Measurements from ENCODE around the gene ZNF382. TPM values are rescaled to one million over a fixed set of nuclear protein-coding genes. Genes with fewer than 3 reads are reported as not detected.

Gene ZNF382
- total and polyA plus RNA-seq, 10 of the 15 experiments (the other 5 are each of a cell fraction or from before 2014, with no cell fraction given), result 0.02 to 0.74 (median 0.55) TPM

GRCh38 chr19:36574741-36575140 lies 30.4 kb upstream of the ZNF382 start:
- DNase-seq (ENCODE audit: low read depth, low spot score), result no peak
- H3K9me3 ChIP-seq (replicated peaks; ENCODE audit: control insufficient read depth, insufficient read depth, low read length), result peaks cover 9% of the 10 kb centered on the region
- RAD21 ChIA-PET (ENCODE audit: unreplicated experiment), result no interaction called here
- peaks cover 2 to 12% of the 10 kb centered on the region in 2 experiments; a peak in 3 of 4 replicates for H3K36me3 ChIP-seq (ENCODE audit: control insufficient read depth in 2 of 2, insufficient read depth in 2 of 2, low read length in 1 of 2)
- no peaks in the 10 kb centered on the region for H4K20me1 ChIP-seq (ENCODE audit: control insufficient read depth, insufficient read depth)
- POLR2A ChIA-PET, result no interaction called here
- no peaks in the 10 kb centered on the region for H3K4me1 ChIP-seq (ENCODE audit: control insufficient read depth, insufficient read depth, low read length)
- CTCF ChIA-PET, result no interaction called here
- FAIRE-seq, result no peak
- H3K9ac ChIP-seq (ENCODE audit: control insufficient read depth, insufficient read depth, low read length), result no peak overlapping the region
- TF ChIP-seq SIX5 (IDR thresholded peaks at IDR 0.05; ENCODE audit: low read depth, low read length, severe bottlenecking) (no peak), EED (IDR thresholded peaks at IDR 0.05; ENCODE audit: low read depth) (no peak), ZNF24 (IDR thresholded peaks at IDR 0.05) (no peak), GATAD2B (conservative IDR thresholded peaks at IDR 0.05; ENCODE audit: low read depth) (no peak), NFYA (IDR thresholded peaks at IDR 0.05; ENCODE audit: borderline replicate concordance, low read depth, low read length) (no peak), ZBTB11 (CRISPR knock-in tag; IDR thresholded peaks at IDR 0.05) (no peak), SREBF2 (IDR thresholded peaks at IDR 0.05; ENCODE audit: low read length) (no peak), WRNIP1 (IDR thresholded peaks at IDR 0.05; ENCODE audit: borderline replicate concordance, low read depth, low read length) (no peak), ASH2L (IDR thresholded peaks at IDR 0.05; ENCODE audit: borderline replicate concordance, low read depth) (no peak), BHLHE40 (IDR thresholded peaks at IDR 0.05; ENCODE audit: borderline replicate concordance in 1 of 2, low read depth in 2 of 2, low read length in 1 of 2) (no peak), CREB1 (IDR thresholded peaks at IDR 0.05; ENCODE audit: low read depth) (no peak), CBX3 (IDR thresholded peaks at IDR 0.05; ENCODE audit: borderline replicate concordance, low read depth) (no peak), RBBP5 (conservative IDR thresholded peaks at IDR 0.05) (no peak), ZNF207 (IDR thresholded peaks at IDR 0.05; ENCODE audit: borderline replicate concordance) (no peak)
- H3K27me3 ChIP-seq (replicated peaks in 1 of 2; ENCODE audit: control insufficient read depth in 2 of 2, insufficient read depth in 2 of 2, low read length in 1 of 2), result no peaks in the 10 kb centered on the region
- intact Hi-C loops (cut with micrococcal nuclease; ENCODE audit: unreplicated experiment), result no loop called here
- no TSS peak for BruUV-seq (replicated peaks)
- H3K4me3 ChIP-seq, result peak overlapping the region; percentile 91
- peak overlapping the region; percentile 22; the same call in 1 of the 2 replicates for H3K27ac ChIP-seq (ENCODE audit: control insufficient read depth, insufficient read depth)
- H3K4me2 ChIP-seq (ENCODE audit: control insufficient read depth, insufficient read depth), result peak overlapping the region; percentile 17
- SMC1A ChIA-PET (ENCODE audit: uncharacterized antibody, unreplicated experiment), result no interaction called here
- no peak for ATAC-seq
- peaks cover 22% of the 10 kb centered on the region for H3K79me2 ChIP-seq (ENCODE audit: control insufficient read depth, insufficient read depth, low read length)
- H2AFZ ChIP-seq (ENCODE audit: control insufficient read depth, low read depth, low read length), result no peak overlapping the region
- in situ Hi-C loops (cut with MboI), result no loop called here
- WGBS (ENCODE audit: insufficient coverage, insufficient replicate concordance, low lambda C conversion rate, missing lambda C conversion rate), result 94% methylated on average over 2 of the region's 2 CpGs
